ENCODE measurements around the gene XAB2.

XAB2 gene

DNA sequence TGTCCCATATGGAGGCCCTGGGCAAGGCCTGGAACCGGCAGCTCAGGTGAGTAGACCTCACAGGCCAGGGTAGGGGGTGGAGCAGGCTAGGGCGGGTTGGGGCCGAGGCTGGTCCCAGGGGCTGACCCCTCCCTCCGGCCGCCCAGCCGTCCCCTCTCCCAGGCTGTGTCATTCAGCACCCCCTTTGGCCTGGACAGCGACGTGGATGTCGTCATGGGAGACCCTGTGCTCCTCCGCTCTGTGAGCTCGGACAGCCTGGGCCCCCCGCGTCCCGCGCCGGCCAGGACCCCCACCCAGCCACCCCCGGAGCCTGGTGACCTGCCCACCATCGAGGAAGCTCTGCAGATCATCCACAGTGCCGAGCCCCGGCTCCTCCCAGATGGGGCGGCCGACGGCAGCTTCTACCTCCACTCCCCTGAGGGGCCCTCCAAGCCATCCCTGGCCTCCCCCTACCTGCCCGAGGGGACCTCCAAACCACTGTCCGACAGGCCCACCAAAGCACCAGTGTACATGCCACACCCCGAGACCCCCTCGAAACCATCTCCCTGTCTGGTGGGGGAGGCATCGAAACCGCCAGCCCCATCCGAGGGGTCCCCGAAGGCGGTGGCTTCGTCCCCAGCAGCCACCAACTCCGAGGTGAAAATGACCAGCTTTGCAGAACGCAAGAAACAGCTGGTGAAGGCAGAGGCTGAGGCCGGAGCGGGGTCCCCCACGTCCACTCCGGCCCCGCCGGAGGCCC, 17.6 kb downstream of the XAB2 start:
- Histone ChIP-seq H3K27ac (ENCODE audit: insufficient read depth, low read length, poor library complexity, severe bottlenecking) (no peak overlapping the region), H3K4me3 (ENCODE audit: insufficient read depth, low read depth, low read length, poor library complexity, severe bottlenecking) (no peak overlapping the region), H3K9me3 (ENCODE audit: control insufficient read depth, low read length) (no peaks in the 10 kb centered on the region), H3K27me3 (replicated peaks; ENCODE audit: control insufficient read depth, insufficient read depth, low read length, poor library complexity, severe bottlenecking) (no peaks in the 10 kb centered on the region), H3K36me3 (ENCODE audit: control insufficient read depth, insufficient read depth, low read length) (no peaks in the 10 kb centered on the region), H3K4me1 (ENCODE audit: control insufficient read depth, insufficient read depth, low read length, poor library complexity, severe bottlenecking) (no peaks in the 10 kb centered on the region)
- DNase-seq, result no peak

DNA sequence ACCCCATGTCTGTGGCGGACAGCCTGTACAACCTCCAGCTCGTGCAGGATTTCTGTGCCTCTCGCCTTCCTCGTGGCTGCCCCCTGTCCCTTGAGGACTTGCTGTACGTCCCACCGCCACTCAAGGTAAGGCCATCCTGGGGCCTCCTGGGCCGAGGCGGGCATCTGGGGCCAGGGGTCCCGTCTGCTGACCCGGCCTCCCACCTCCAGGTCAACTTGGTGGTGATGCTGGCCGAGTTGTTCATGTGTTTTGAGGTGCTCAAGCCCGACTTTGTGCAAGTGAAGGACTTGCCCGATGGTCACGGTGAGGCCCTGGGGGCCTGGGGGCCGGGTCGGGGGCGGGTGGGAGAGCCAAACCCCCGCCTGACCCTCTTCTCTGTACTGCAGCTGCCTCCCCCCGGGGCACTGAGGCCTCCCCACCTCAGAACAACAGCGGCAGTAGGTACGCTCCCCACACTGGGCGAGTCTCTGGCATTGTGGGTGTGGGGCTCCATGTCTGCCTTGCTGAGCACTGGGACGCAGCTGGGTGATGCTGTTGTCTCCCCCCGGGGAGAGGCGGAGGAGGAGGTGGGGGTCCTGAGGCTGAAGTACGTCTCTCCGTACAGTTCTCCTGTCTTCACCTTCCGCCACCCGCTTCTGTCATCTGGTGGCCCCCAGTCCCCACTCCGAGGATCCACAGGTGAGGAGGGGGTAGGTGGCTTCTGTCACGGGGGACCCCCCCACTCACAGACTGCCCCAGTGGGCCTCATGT, 18.7 kb downstream of the XAB2 start:
- H3K36me3 ChIP-seq (ENCODE audit: control insufficient read depth, insufficient read depth, low read length), result no peaks in the 10 kb centered on the region
- no peaks in the 10 kb centered on the region for H3K4me1 ChIP-seq (ENCODE audit: control insufficient read depth, insufficient read depth, low read length, poor library complexity, severe bottlenecking)
- H3K9me3 ChIP-seq (ENCODE audit: control insufficient read depth, low read length), result no peaks in the 10 kb centered on the region
- DNase-seq, result no peak
- no peak overlapping the region for H3K27ac ChIP-seq (ENCODE audit: insufficient read depth, low read length, poor library complexity, severe bottlenecking)
- H3K27me3 ChIP-seq (replicated peaks; ENCODE audit: control insufficient read depth, insufficient read depth, low read length, poor library complexity, severe bottlenecking), result no peaks in the 10 kb centered on the region
- H3K4me3 ChIP-seq (ENCODE audit: insufficient read depth, low read depth, low read length, poor library complexity, severe bottlenecking), result no peak overlapping the region

DNA sequence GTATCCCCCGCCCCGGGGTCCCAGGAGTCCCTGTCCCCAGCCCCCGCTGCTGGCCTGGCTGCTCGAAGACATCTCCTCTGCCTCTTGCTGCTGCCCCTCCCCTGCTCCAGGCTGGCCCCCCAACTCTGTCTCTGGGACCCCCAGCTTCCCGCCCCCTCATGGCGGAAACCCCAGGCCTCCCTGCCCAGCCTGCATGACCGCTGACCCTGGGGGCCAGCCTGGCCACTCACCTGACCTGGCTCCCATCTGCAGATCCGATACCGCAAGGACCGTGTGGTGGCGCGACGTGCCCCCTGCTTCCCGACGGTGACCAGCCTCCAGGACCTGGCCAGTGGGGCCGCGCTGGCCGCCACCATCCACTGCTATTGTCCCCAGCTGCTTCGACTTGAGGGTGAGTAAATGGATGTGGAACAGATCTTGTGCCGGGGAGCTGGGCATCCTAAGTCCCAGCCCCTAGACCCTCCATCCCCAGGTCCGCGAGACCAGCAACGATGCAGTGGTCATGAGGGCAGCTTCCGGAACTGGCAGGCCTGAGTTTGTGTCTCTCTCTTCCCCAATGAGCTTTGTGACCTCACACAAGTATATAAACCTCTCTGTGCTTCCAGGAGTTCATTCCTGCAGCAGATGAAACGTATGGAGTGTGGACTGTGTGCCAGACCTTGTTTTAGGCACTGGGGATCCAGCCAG, 21.3 kb downstream of the XAB2 start:
- Histone ChIP-seq H3K9me3 (ENCODE audit: control insufficient read depth, low read length) (no peaks in the 10 kb centered on the region), H3K27me3 (replicated peaks; ENCODE audit: control insufficient read depth, insufficient read depth, low read length, poor library complexity, severe bottlenecking) (no peaks in the 10 kb centered on the region), H3K4me1 (ENCODE audit: control insufficient read depth, insufficient read depth, low read length, poor library complexity, severe bottlenecking) (no peaks in the 10 kb centered on the region), H3K4me3 (ENCODE audit: insufficient read depth, low read depth, low read length, poor library complexity, severe bottlenecking) (no peak overlapping the region), H3K27ac (ENCODE audit: insufficient read depth, low read length, poor library complexity, severe bottlenecking) (no peak overlapping the region), H3K36me3 (ENCODE audit: control insufficient read depth, insufficient read depth, low read length) (no peaks in the 10 kb centered on the region)
- DNase-seq, result no peak

DNA sequence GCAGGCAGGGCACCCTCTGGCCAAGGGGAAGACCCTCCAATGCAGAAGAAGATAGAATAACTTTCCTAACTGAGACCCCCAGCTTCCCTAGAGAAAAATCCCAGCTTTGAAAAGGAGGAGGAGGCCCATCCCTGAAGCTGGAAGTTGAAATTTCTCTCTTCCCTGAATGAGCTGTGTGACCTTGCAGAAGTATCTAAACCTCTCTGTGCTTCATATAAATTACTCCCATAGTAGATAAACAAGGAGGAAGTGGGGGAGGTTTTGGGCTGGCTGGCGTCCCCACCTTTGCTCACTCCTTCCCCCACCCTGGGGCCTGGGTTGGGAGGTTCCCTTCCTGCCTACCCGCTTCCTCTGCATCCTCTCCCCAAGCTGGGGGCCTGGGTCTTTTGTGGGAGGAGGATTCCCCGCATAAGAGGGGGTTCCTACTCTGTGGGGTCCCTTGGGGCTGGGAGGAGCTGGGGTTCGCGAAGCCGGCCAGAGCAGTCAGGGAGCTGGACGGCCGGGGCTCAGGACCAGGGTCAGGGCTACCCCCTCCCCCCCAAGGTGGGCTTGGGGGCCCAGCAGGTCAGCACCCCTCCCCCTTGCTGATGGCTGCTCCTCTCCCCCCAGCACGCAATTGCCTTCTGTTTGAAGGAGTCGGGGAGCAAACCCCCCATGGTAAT, 22.0 kb downstream of the XAB2 start:
- H3K4me3 ChIP-seq (ENCODE audit: insufficient read depth, low read depth, low read length, poor library complexity, severe bottlenecking), result no peak overlapping the region
- no peaks in the 10 kb centered on the region for H3K9me3 ChIP-seq (ENCODE audit: control insufficient read depth, low read length)
- DNase-seq, result no peak
- H3K4me1 ChIP-seq (ENCODE audit: control insufficient read depth, insufficient read depth, low read length, poor library complexity, severe bottlenecking), result no peaks in the 10 kb centered on the region
- no peak overlapping the region for H3K27ac ChIP-seq (ENCODE audit: insufficient read depth, low read length, poor library complexity, severe bottlenecking)
- no peaks in the 10 kb centered on the region for H3K36me3 ChIP-seq (ENCODE audit: control insufficient read depth, insufficient read depth, low read length)
- no peaks in the 10 kb centered on the region for H3K27me3 ChIP-seq (replicated peaks; ENCODE audit: control insufficient read depth, insufficient read depth, low read length, poor library complexity, severe bottlenecking)

DNA sequence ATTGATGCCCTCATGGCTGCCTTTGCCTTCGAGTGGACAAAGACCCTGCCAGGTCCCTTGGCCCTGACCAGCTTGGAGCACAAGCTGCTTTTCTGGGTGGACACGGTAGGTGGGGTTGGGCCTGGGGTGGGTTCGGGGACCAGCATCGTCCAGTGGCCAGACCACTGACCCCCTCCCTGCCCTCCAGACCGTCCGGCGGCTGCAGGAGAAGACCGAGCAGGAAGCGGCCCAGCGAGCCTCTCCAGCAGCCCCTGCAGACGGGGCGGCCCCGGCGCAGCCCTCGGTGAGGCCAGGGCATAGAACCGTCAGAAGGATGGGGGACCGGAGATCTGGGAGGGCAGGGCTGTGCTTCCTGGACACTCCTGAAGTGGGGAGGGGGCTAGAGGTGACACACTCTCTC, 23.1 kb downstream of the XAB2 start:
- H3K36me3 ChIP-seq (ENCODE audit: control insufficient read depth, insufficient read depth, low read length), result no peaks in the 10 kb centered on the region
- DNase-seq, result no peak
- no peak overlapping the region for H3K27ac ChIP-seq (ENCODE audit: insufficient read depth, low read length, poor library complexity, severe bottlenecking)
- H3K4me3 ChIP-seq (ENCODE audit: insufficient read depth, low read depth, low read length, poor library complexity, severe bottlenecking), result no peak overlapping the region
- H3K4me1 ChIP-seq (ENCODE audit: control insufficient read depth, insufficient read depth, low read length, poor library complexity, severe bottlenecking), result no peaks in the 10 kb centered on the region
- no peaks in the 10 kb centered on the region for H3K9me3 ChIP-seq (ENCODE audit: control insufficient read depth, low read length)
- no peaks in the 10 kb centered on the region for H3K27me3 ChIP-seq (replicated peaks; ENCODE audit: control insufficient read depth, insufficient read depth, low read length, poor library complexity, severe bottlenecking)

DNA sequence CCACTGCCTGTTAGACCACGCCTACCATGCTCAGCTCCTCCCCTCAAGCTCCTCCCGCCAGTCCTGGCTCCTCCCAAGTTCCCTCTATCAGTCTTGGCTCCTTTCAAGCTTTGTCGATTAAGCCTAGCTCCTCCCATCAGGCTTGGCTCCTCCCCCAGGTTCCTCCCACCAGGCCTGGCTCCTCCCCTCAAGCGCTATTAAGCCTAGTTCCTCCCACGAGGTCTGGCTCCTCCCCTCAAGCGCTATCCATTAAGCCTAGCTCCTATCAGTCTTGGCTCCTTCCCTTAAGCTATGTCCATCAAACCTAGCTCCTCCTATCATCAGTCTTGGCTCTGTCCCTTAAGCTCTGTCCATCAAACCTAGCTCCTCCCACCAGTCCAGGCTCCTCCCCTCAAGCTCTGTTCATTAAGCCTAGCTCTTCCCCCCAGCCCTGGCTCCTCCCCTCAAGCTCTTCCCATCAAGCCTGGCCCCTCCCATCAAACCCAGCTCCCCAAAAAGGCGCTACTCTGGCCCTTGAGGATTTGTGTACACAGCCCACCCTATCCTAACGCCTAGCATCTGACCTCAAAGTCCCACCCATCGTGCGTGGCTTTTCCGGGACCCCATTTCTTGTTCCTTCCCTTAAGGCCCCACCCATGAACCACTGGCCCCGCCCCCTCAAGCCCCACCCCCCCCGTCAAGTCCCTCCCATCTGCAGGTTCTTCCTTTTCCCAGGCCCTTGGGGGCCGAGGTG, 23.7 kb downstream of the XAB2 start:
- no peaks in the 10 kb centered on the region for H3K36me3 ChIP-seq (ENCODE audit: control insufficient read depth, insufficient read depth, low read length)
- no peaks in the 10 kb centered on the region for H3K27me3 ChIP-seq (replicated peaks; ENCODE audit: control insufficient read depth, insufficient read depth, low read length, poor library complexity, severe bottlenecking)
- H3K4me1 ChIP-seq (ENCODE audit: control insufficient read depth, insufficient read depth, low read length, poor library complexity, severe bottlenecking), result no peaks in the 10 kb centered on the region
- H3K4me3 ChIP-seq (ENCODE audit: insufficient read depth, low read depth, low read length, poor library complexity, severe bottlenecking), result no peak overlapping the region
- DNase-seq, result no peak
- no peaks in the 10 kb centered on the region for H3K9me3 ChIP-seq (ENCODE audit: control insufficient read depth, low read length)
- H3K27ac ChIP-seq (ENCODE audit: insufficient read depth, low read length, poor library complexity, severe bottlenecking), result no peak overlapping the region

DNA sequence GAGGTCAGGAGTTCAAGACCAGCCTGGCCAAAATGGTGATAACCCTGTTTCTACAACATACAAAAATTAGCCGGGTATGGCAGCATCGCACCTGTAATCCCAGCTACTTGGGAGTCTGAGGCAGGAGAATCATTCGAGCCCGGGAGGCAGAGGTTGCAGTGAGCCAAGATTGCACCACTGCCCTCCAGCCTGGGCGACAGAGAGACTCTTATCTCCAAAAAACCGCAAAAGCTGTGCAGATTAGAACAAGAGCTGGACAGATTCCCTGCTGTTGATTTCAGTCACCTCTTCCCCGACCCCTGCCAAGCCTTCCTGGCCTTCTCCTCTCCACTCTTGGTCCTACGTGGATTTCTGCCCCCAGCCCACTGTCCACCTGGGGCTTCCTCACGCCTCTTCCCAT, 25.4 kb downstream of the XAB2 start:
- Histone ChIP-seq H3K27ac (ENCODE audit: insufficient read depth, low read length, poor library complexity, severe bottlenecking) (no peak overlapping the region), H3K27me3 (replicated peaks; ENCODE audit: control insufficient read depth, insufficient read depth, low read length, poor library complexity, severe bottlenecking) (no peaks in the 10 kb centered on the region), H3K9me3 (ENCODE audit: control insufficient read depth, low read length) (no peaks in the 10 kb centered on the region), H3K36me3 (ENCODE audit: control insufficient read depth, insufficient read depth, low read length) (no peaks in the 10 kb centered on the region), H3K4me3 (ENCODE audit: insufficient read depth, low read depth, low read length, poor library complexity, severe bottlenecking) (no peak overlapping the region), H3K4me1 (ENCODE audit: control insufficient read depth, insufficient read depth, low read length, poor library complexity, severe bottlenecking) (no peaks in the 10 kb centered on the region)
- DNase-seq, result no peak

DNA sequence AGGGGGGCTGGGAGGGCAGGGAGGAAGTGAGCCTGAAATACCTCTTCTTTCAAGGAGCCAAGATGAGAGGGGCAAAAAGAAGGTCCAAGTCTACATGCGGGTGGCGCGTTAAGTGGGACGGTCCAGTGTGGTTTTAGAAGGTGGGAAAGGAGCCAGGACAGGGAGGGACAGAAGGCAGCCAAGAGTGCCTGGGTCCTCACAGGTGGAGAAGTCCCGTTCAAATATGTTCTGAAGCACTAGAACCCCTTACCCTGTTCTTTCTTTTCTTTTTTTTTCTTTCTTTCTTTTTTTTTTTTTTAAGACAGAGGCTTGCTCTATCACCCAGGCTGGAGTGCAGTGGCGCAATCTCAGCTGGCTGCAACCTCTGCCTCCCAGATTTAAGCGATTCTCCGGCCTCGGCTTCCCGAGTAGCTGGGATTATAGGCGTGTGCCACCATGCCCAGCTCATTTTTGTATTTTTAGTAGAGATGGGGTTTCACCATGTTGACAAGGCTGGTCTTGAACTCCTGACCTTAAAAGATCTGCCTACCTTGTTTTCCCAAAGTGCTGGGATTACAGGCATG, 26.3 kb downstream of the XAB2 start:
- no peak for DNase-seq
- H3K9me3 ChIP-seq (ENCODE audit: control insufficient read depth, low read length), result no peaks in the 10 kb centered on the region
- no peaks in the 10 kb centered on the region for H3K36me3 ChIP-seq (ENCODE audit: control insufficient read depth, insufficient read depth, low read length)
- no peak overlapping the region for H3K4me3 ChIP-seq (ENCODE audit: insufficient read depth, low read depth, low read length, poor library complexity, severe bottlenecking)
- H3K4me1 ChIP-seq (ENCODE audit: control insufficient read depth, insufficient read depth, low read length, poor library complexity, severe bottlenecking), result no peaks in the 10 kb centered on the region
- H3K27me3 ChIP-seq (replicated peaks; ENCODE audit: control insufficient read depth, insufficient read depth, low read length, poor library complexity, severe bottlenecking), result peaks cover 3% of the 10 kb centered on the region
- no peak overlapping the region for H3K27ac ChIP-seq (ENCODE audit: insufficient read depth, low read length, poor library complexity, severe bottlenecking)

DNA sequence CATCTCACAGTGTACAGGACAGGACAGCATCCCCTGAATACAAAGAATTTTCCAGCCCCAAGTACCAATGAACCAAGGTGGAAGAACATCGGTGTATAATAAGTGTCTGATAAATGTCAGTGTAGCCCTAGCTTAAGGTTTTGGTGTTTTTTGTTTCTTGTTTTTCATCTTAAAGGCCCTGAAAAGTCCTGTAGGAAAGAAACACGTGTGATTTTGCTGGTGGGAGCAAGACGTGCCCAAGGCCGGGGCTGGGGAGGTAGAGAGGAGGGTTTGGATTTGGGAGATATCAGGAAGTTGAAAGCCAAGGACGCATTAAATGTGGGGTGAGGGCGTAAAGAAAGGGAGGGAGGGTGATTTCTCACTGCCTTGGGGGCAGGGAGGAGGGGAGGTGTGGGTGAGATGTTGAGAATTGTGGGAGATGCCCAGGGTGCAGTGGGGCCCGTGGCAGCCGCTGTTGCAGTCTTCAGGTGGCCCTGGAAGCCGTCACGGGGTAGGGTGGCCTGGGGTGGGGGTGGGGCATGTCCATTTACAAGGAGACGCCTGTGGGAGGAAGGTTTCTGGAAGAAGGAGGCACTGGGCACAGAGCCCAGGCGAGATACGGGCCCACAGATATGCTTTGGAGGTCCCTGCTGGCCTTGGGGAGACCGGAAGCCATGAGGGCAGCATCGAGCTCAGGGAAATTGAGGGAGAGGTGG, 27.0 kb downstream of the XAB2 start:
- DNase-seq, result no peak
- Histone ChIP-seq H3K4me3 (ENCODE audit: insufficient read depth, low read depth, low read length, poor library complexity, severe bottlenecking) (no peak overlapping the region), H3K27ac (ENCODE audit: insufficient read depth, low read length, poor library complexity, severe bottlenecking) (no peak overlapping the region), H3K9me3 (ENCODE audit: control insufficient read depth, low read length) (no peaks in the 10 kb centered on the region), H3K36me3 (ENCODE audit: control insufficient read depth, insufficient read depth, low read length) (no peaks in the 10 kb centered on the region), H3K4me1 (ENCODE audit: control insufficient read depth, insufficient read depth, low read length, poor library complexity, severe bottlenecking) (no peaks in the 10 kb centered on the region), H3K27me3 (replicated peaks; ENCODE audit: control insufficient read depth, insufficient read depth, low read length, poor library complexity, severe bottlenecking) (peaks cover 9% of the 10 kb centered on the region)

Data from effector memory CD4-positive, alpha-beta T cell (primary cell).